Liver (tissue), 9 donors: Measurements from ENCODE around the gene HOPX. TPM values are rescaled to one million over a fixed set of nuclear protein-coding genes. Genes with fewer than 3 reads are reported as not detected.

ENCODE experiments used
- DNase-seq: peaks from one replicate; pipeline ENCODE4 v3.0.0-alpha.2; 2017; ENCODE audit warnings: low spot score
- H3K27ac ChIP-seq, 2 donors: one replicate each; pipeline ENCODE4 v1.7.0; 2013; ENCODE audit warnings: inconsistent platforms in 2 of 2, low read length in 2 of 2, control low read depth in 1 of 2, low read depth in 1 of 2, mild to moderate bottlenecking in 1 of 2
- H3K27me3 ChIP-seq, 4 donors: one replicate each; pipeline versions ENCODE4 v1.6.1 to v1.7.0; 2013; ENCODE audit warnings: low read length in 3 of 4, inconsistent platforms in 1 of 4, mild to moderate bottlenecking in 1 of 4, moderate library complexity in 1 of 4; ENCODE audit not compliant: control insufficient read depth in 4 of 4, insufficient read depth in 4 of 4
- H3K36me3 ChIP-seq, 4 donors: one replicate each; pipeline versions ENCODE4 v1.6.1 to v1.7.0; 2013; ENCODE audit warnings: low read length in 3 of 4, mild to moderate bottlenecking in 3 of 4, low read depth in 1 of 4, moderate library complexity in 1 of 4; ENCODE audit not compliant: control insufficient read depth in 4 of 4, insufficient read depth in 3 of 4
- H3K4me1 ChIP-seq, 4 donors: one replicate each; pipeline versions ENCODE4 v1.6.1 to v1.7.0; 2013; ENCODE audit warnings: low read length in 3 of 4, mild to moderate bottlenecking in 3 of 4, moderate library complexity in 1 of 4; ENCODE audit not compliant: control insufficient read depth in 4 of 4, insufficient read depth in 4 of 4
- H3K4me3 ChIP-seq, 3 donors: one replicate each; pipeline versions ENCODE4 v1.6.1 to v1.7.0; 2013; ENCODE audit warnings: low read length in 3 of 3, control low read depth in 1 of 3, low read depth in 1 of 3, mild to moderate bottlenecking in 1 of 3
- H3K9ac ChIP-seq, 2 donors: one replicate each; pipeline ENCODE4 v1.7.0; 2013; ENCODE audit warnings: low read length in 2 of 2, mild to moderate bottlenecking in 2 of 2, moderate library complexity in 2 of 2, control low read depth in 1 of 2, low read depth in 1 of 2
- H3K9me3 ChIP-seq, 4 donors: one replicate each; pipeline versions ENCODE4 v1.6.1 to v1.7.0; 2013; ENCODE audit warnings: low read length in 3 of 4; ENCODE audit not compliant: control insufficient read depth in 4 of 4
- EGR1 ChIP-seq, 2 donors: IDR thresholded peaks; 2 replicates each; pipeline ENCODE4 v1.6.1; 2016 to 2018; ENCODE audit warnings: antibody characterized with exemption in 2 of 2, low read depth in 2 of 2
- FOXA1 ChIP-seq: IDR thresholded peaks from 2 replicates; pipeline ENCODE4 v1.6.1; 2016; ENCODE audit warnings: antibody characterized with exemption
- FOXA2 ChIP-seq: IDR thresholded peaks from 2 replicates; pipeline ENCODE4 v1.6.1; 2016; ENCODE audit warnings: antibody characterized with exemption
- GABPA ChIP-seq, 2 donors: IDR thresholded peaks in 1 of 2; conservative IDR thresholded peaks in 1 of 2; 2 replicates each; pipeline ENCODE4 v1.6.1; 2016; ENCODE audit warnings: antibody characterized with exemption in 2 of 2, mild to moderate bottlenecking in 1 of 2, moderate library complexity in 1 of 2
- HNF4A ChIP-seq, 2 donors: conservative IDR thresholded peaks; 2 replicates each; pipeline ENCODE4 v1.6.1; 2016; ENCODE audit warnings: antibody characterized with exemption in 2 of 2, mild to moderate bottlenecking in 2 of 2
- JUND ChIP-seq, 2 donors: IDR thresholded peaks; 2 replicates each; pipeline ENCODE4 v1.6.1; 2016; ENCODE audit warnings: antibody characterized with exemption in 2 of 2
- NR2F2 ChIP-seq: IDR thresholded peaks from 2 replicates; pipeline ENCODE4 v1.6.1; 2016; ENCODE audit warnings: antibody characterized with exemption
- RAD21 ChIP-seq, 2 donors: IDR thresholded peaks; 2 replicates each; pipeline ENCODE4 v1.6.1; 2016; ENCODE audit warnings: antibody characterized with exemption in 2 of 2, mild to moderate bottlenecking in 2 of 2
- SP1 ChIP-seq: IDR thresholded peaks from 2 replicates; pipeline ENCODE4 v1.6.1; 2018; ENCODE audit warnings: antibody characterized with exemption, mild to moderate bottlenecking
- YY1 ChIP-seq: IDR thresholded peaks from 2 replicates; pipeline ENCODE4 v1.6.1; 2016; ENCODE audit warnings: antibody characterized with exemption, mild to moderate bottlenecking
- whole genome bisulfite sequencing: extraction: QIAGEN DNeasy Blood & Tissue Kit; methylation state at CpG from one replicate; pipeline ENCODE4 v1.1.7; 2013; 5-methylcytosine and 5-hydroxymethylcytosine counted together
- polyA plus RNA-seq, 2 donors: library from polyadenylated mRNA; stranded (reverse) in 1 of 2; unstranded in 1 of 2; fragments of 200-250 nt in 1 of 2; fragments of >200 nt in 1 of 2; fragmentation: Nextera tagmentation in 1 of 2; extraction: Ambion mirVana in 1 of 2; gene quantifications; one replicate each; pipeline versions ENCODE4 v1.2.1 to v1.2.3, GENCODE V29; 2013 to 2015
- total RNA-seq, 2 donors: library from RNA; depleted of rRNA; stranded (reverse); fragments of >200 nt; gene quantifications; one replicate each; pipeline ENCODE4 v1.2.3, GENCODE V29; 2014
- TF ChIP-seq, protein P1 (sequence below): IDR thresholded peaks from 2 replicates; pipeline ENCODE4 v1.6.1; 2016; ENCODE audit warnings: antibody characterized with exemption
- TF ChIP-seq, protein P2 (sequence below): IDR thresholded peaks from 2 replicates; pipeline ENCODE4 v1.6.1; 2016; ENCODE audit warnings: antibody characterized with exemption
- TF ChIP-seq, protein P3 (sequence below): IDR thresholded peaks from 2 replicates; pipeline ENCODE4 v1.6.1; 2016; ENCODE audit warnings: antibody characterized with exemption, mild to moderate bottlenecking
- donor health status: healthy.
- donor health status: healthy.
- donor health status: healthy.
- donor health status: healthy.
- donor health status: healthy.

The HOPX gene
- total and polyA plus RNA-seq, 4 donors, result 0.40 to 2.4 (median 0.63) TPM

- no peak for TF ChIP-seq FOXA1
- TF ChIP-seq FOXA2, result no peak
- no peak for TF ChIP-seq NR2F2
- no peak for TF ChIP-seq EGR1 (IDR thresholded peaks at IDR 0.05; ENCODE audit: low read depth in 2 of 2)
These were observed 24.8 kb downstream of the HOPX start (continued) for GRCh38 chr4:56656346-56656643.

- Histone ChIP-seq H3K9ac (no peak overlapping the region), H3K4me1 (peaks cover 4 to 15% (median 7%) of the 10 kb centered on the region in 4 donors), H3K36me3 (no peaks in the 10 kb centered on the region), H3K9me3 (no peaks in the 10 kb centered on the region), H3K27me3 (peaks cover 0 to 6% (median under 1%) of the 10 kb centered on the region in 4 donors), H3K4me3 (peak overlapping the region in 2 of 3 donors; percentile 36 to 45), H3K27ac (peak overlapping the region in 1 of 2 donors; percentile 22)
- no peak for DNase-seq
- TF ChIP-seq RAD21 (IDR thresholded peaks at IDR 0.05) (no peak), SP1 (no peak), FOXA1 (no peak)
- TF ChIP-seq, protein P1, sequence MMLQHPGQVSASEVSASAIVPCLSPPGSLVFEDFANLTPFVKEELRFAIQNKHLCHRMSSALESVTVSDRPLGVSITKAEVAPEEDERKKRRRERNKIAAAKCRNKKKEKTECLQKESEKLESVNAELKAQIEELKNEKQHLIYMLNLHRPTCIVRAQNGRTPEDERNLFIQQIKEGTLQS, result no peak
- TF ChIP-seq, protein P2, sequence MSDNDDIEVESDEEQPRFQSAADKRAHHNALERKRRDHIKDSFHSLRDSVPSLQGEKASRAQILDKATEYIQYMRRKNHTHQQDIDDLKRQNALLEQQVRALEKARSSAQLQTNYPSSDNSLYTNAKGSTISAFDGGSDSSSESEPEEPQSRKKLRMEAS, result no peak
- TF ChIP-seq, protein P3, sequence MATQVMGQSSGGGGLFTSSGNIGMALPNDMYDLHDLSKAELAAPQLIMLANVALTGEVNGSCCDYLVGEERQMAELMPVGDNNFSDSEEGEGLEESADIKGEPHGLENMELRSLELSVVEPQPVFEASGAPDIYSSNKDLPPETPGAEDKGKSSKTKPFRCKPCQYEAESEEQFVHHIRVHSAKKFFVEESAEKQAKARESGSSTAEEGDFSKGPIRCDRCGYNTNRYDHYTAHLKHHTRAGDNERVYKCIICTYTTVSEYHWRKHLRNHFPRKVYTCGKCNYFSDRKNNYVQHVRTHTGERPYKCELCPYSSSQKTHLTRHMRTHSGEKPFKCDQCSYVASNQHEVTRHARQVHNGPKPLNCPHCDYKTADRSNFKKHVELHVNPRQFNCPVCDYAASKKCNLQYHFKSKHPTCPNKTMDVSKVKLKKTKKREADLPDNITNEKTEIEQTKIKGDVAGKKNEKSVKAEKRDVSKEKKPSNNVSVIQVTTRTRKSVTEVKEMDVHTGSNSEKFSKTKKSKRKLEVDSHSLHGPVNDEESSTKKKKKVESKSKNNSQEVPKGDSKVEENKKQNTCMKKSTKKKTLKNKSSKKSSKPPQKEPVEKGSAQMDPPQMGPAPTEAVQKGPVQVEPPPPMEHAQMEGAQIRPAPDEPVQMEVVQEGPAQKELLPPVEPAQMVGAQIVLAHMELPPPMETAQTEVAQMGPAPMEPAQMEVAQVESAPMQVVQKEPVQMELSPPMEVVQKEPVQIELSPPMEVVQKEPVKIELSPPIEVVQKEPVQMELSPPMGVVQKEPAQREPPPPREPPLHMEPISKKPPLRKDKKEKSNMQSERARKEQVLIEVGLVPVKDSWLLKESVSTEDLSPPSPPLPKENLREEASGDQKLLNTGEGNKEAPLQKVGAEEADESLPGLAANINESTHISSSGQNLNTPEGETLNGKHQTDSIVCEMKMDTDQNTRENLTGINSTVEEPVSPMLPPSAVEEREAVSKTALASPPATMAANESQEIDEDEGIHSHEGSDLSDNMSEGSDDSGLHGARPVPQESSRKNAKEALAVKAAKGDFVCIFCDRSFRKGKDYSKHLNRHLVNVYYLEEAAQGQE, result no peak
- 2% methylated on average over 79 of the region's 79 CpGs for WGBS
These were observed 25.3 kb downstream of the HOPX start for GRCh38 chr4:56655627-56656345.

DNA sequence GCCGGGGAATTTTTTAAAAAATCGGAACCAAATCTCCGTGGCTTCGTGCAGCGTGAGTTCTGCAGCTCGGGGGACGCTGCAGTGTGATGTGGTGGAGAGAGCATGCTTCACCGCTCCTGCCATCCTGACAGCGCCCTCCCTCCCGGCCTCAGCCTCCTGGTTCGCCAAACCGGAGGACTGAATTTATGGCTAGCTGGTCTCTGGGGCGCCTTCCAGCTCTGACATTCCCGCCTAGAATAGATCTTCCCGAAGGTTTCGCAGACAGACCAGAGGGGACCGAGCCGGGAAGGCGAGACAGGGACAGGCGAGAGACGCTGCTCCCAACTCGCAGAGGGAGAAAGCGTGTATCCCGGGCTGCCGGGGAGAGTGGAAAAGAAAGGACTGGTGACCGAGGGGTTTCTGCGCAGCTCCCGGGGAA, 25.9 kb downstream of the HOPX start:
- Histone ChIP-seq H3K9ac (no peak overlapping the region), H3K36me3 (no peaks in the 10 kb centered on the region), H3K27me3 (peaks cover 0 to 6% (median under 1%) of the 10 kb centered on the region in 4 donors), H3K9me3 (no peaks in the 10 kb centered on the region), H3K4me3 (peak overlapping the region in 2 of 3 donors; percentile 36 to 45), H3K27ac (peak overlapping the region in 1 of 2 donors; percentile 22), H3K4me1 (peaks cover 4 to 15% (median 7%) of the 10 kb centered on the region in 4 donors)
- 2% methylated on average over 28 of the region's 28 CpGs for WGBS
- TF ChIP-seq HNF4A (conservative IDR thresholded peaks at IDR 0.05) (no peak), NR2F2 (no peak)
- no peak for DNase-seq

DNA sequence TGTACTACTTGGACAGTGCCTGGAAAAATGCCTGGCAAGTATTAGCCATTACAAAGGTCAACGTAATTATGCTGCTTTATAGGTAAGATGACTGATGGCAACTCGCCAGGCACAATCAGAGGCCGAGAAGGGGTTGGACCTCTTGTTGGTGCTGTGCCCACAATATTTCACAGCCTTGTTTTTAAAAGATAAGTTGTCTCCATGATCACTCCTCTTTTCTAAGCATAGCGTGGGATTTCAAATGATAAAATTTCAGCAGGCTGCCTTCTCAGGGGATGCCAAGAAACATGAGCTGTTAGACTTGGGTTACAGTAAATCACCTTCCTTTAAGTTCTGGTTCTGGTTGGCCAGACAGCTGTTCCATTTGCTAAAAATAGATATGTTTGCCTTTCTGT, 26.9 kb downstream of the HOPX start:
- Histone ChIP-seq H3K36me3 (no peaks in the 10 kb centered on the region), H3K27me3 (peaks cover 0 to 6% (median under 1%) of the 10 kb centered on the region in 4 donors), H3K4me1 (peaks cover 4 to 15% (median 7%) of the 10 kb centered on the region in 4 donors), H3K9me3 (no peaks in the 10 kb centered on the region), H3K9ac (no peak overlapping the region), H3K4me3 (no peak overlapping the region), H3K27ac (no peak overlapping the region)
- no peak for DNase-seq
- WGBS, result 50% methylated on average over 4 of the region's 4 CpGs
- TF ChIP-seq GABPA (IDR thresholded peaks at IDR 0.05 in 1 of 2, conservative IDR thresholded peaks at IDR 0.05 in 1 of 2) (no peak), JUND (IDR thresholded peaks at IDR 0.05) (no peak), NR2F2 (no peak), YY1 (no peak), EGR1 (IDR thresholded peaks at IDR 0.05; ENCODE audit: low read depth in 2 of 2) (no peak)
- TF ChIP-seq, protein P3, result no peak
